GM10266 (cell line): Measurements from ENCODE around the gene STX11.

Source experiments
- DNase-seq: peaks from one replicate; pipeline ENCODE4 v3.0.0; 2012; ENCODE audit errors: extremely low spot score
- TF ChIP-seq, protein P1 (sequence below): IDR thresholded peaks from 2 replicates; pipeline ENCODE4 v1.5.1; 2012; ENCODE audit warnings: mild to moderate bottlenecking, low read depth; ENCODE audit not compliant: control insufficient read depth, insufficient read depth; ENCODE audit errors: missing control alignments

STX11 gene

GRCh38 chr6:144170044-144170443 lies 19.7 kb downstream of the STX11 start:
- TF ChIP-seq, protein P1, sequence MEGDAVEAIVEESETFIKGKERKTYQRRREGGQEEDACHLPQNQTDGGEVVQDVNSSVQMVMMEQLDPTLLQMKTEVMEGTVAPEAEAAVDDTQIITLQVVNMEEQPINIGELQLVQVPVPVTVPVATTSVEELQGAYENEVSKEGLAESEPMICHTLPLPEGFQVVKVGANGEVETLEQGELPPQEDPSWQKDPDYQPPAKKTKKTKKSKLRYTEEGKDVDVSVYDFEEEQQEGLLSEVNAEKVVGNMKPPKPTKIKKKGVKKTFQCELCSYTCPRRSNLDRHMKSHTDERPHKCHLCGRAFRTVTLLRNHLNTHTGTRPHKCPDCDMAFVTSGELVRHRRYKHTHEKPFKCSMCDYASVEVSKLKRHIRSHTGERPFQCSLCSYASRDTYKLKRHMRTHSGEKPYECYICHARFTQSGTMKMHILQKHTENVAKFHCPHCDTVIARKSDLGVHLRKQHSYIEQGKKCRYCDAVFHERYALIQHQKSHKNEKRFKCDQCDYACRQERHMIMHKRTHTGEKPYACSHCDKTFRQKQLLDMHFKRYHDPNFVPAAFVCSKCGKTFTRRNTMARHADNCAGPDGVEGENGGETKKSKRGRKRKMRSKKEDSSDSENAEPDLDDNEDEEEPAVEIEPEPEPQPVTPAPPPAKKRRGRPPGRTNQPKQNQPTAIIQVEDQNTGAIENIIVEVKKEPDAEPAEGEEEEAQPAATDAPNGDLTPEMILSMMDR = no peak
- DNase-seq = no peak

DNA sequence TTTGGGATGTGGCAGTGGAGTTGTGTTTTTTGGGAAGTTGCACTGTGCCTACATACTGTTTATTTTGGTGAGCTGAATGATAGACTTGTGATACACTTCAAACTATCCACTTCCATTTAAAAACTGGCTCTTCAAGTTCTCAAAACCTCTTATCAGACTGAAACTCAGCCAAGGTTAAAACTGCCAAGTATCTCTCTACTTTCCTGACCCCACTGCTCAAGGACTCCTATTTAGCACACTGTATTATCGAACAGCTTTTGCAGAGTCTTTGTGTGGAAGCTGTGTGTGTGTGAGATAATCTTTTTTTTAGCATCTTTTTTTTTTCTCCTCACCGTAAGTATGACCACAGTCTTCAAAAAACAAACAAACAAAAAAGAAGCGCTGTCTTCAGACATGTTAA lies 21.1 kb downstream of the STX11 start:
- no peak for DNase-seq
- TF ChIP-seq, protein P1 = no peak

DNA sequence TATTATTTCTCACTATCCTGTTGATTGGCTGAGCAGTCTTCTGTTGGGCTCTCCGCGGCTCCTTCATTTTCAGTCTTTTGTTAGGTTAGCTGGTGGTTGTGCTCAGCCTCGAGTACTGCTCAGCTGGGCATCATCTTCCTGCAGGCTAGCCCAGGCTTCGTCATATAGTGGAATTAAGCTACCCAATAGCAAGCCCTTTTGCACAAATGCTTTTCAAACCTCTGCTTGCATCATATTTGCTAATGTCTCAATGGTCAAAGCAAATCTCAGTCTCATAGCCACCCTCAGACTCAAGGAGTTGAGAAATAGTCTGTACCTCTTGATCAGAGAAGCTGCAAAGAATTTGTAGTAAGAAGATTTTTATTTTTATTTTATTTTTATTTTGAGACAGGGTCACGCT lies 23.7 kb downstream of the STX11 start:
- DNase-seq = no peak
- TF ChIP-seq, protein P1 = no peak

GRCh38 chr6:144176043-144176442 lies 25.7 kb downstream of the STX11 start:
- TF ChIP-seq, protein P1 = no peak
- no peak for DNase-seq

- no peak for DNase-seq
- TF ChIP-seq, protein P1 = no peak
Measured at GRCh38 chr6:144177726-144178125, 27.4 kb downstream of the STX11 start.

GRCh38 chr6:144178323-144178722 lies 28.0 kb downstream of the STX11 start:
- TF ChIP-seq, protein P1 = no peak
- DNase-seq = peak; percentile 16

DNA sequence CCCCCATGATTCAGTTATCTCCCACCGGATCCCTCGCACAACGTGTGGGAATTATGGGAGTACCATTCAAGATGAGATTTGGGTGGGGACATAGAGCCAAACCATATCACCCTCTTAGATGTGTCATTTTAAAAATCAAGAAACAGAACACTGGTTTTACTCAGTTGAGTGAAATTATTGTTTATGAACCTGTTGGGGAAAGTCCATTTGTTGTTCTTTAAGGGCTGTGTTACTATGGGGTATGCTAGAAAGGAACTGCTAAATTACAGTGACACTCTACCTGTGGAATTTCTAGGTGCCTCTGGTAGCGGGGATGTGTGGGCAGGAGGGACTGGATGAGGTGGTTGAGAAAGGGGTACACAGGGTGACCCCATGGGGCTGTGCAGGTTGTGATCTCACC lies 28.9 kb downstream of the STX11 start:
- TF ChIP-seq, protein P1 = no peak
- no peak for DNase-seq
